ENCODE data around the gene ENPP6. TPM values are rescaled to one million over a fixed set of nuclear protein-coding genes. Genes with fewer than 3 reads are reported as not detected.

The ENPP6 gene
- total RNA-seq, result under 1 TPM in 1 of 4 donors, not detected in 3; 0.45 TPM

DNA sequence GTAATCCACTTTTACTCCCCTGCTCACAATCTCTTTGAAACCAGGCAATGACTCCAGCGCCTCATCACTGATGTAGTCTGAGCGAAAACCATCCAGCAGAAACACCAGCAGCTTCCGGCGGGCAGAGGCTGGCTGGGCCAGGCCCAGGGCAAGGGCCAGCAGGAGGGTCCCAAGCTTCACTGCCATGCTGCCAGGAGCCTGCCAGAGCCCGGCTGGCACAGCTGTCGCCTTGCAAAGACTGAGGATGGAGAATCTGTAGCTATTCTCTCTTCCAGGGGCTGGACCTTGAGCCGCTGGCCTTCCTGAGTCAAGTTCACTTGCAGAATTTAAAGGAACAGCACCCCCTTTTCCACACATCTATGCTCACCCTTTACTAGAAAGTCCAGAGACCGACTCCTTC lies at the start of gene ENPP6:
Gene ENPP6, minus strand, starts transcription at position 240 of the 400 bp plus-strand sequence. Its CDS starts 54 bp downstream, at position 186.
- TF ChIP-seq POLR2A (IDR thresholded peaks at IDR 0.05) (no peak), CTCF (IDR thresholded peaks at IDR 0.05) (no peak)
- intact Hi-C loops (cut with DNase I), result no loop called here
- DNase-seq, result no peak
- H3K27ac ChIP-seq, result no peak within 1 kb of the TSS
- H3K27me3 ChIP-seq, result no peaks in the 10 kb centered on the region
- no peaks in the 10 kb centered on the region for H3K9me3 ChIP-seq
- H3K4me1 ChIP-seq, result no peaks in the 10 kb centered on the region
- 83 to 84% methylated on average over 8 of the region's 8 CpGs for WGBS, 2 donors
- no peak within 1 kb of the TSS for H3K4me3 ChIP-seq (replicated peaks in 1 of 3)
- no peaks in the 10 kb centered on the region for H3K36me3 ChIP-seq

DNA sequence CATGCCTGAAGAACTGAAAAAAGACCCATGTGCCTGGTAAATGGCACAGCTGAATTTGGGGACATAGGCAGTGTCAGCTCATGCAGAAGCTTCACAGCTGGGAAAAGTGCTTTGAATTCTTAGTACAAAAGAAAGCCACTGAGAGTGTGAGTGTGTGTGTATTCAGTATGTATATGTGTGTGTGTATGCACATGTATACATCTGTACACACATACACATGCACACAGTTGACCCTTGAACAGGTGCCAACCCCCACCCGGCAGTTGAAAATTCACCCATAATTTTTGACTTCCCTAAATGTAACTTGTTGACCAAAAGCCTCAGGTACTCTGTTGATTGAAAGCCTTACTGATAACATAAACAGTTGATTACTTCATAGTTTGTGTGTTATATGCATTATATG lies 49.5 kb upstream of the ENPP6 start:
- intact Hi-C loops (cut with DNase I), result no loop called here
- H3K9me3 ChIP-seq, result no peaks in the 10 kb centered on the region
- H3K4me3 ChIP-seq (replicated peaks in 1 of 3), result no peak overlapping the region
- TF ChIP-seq CTCF (IDR thresholded peaks at IDR 0.05), result no peak
- TF ChIP-seq POLR2A (IDR thresholded peaks at IDR 0.05), result no peak
- H3K4me1 ChIP-seq, result no peaks in the 10 kb centered on the region
- no peaks in the 10 kb centered on the region for H3K36me3 ChIP-seq
- H3K27ac ChIP-seq, result no peak overlapping the region
- no peaks in the 10 kb centered on the region for H3K27me3 ChIP-seq
- WGBS, 2 donors, result 90 to 91% methylated on average over 1 of the region's 1 CpG
- no peak for DNase-seq

- H3K4me3 ChIP-seq (replicated peaks in 1 of 3), result no peak overlapping the region
- H3K4me1 ChIP-seq, result no peaks in the 10 kb centered on the region
- TF ChIP-seq CTCF (IDR thresholded peaks at IDR 0.05) (no peak), POLR2A (IDR thresholded peaks at IDR 0.05) (no peak)
- intact Hi-C loops (cut with DNase I), result no loop called here
- H3K36me3 ChIP-seq, result no peaks in the 10 kb centered on the region
- WGBS, 2 donors, result 70 to 77% methylated on average over 16 of the region's 16 CpGs
- H3K27me3 ChIP-seq, result no peaks in the 10 kb centered on the region
- DNase-seq, result no peak
- no peaks in the 10 kb centered on the region for H3K9me3 ChIP-seq
- no peak overlapping the region for H3K27ac ChIP-seq
These were observed 48.1 kb upstream of the ENPP6 start for GRCh38 chr4:184265546-184266351.

DNA sequence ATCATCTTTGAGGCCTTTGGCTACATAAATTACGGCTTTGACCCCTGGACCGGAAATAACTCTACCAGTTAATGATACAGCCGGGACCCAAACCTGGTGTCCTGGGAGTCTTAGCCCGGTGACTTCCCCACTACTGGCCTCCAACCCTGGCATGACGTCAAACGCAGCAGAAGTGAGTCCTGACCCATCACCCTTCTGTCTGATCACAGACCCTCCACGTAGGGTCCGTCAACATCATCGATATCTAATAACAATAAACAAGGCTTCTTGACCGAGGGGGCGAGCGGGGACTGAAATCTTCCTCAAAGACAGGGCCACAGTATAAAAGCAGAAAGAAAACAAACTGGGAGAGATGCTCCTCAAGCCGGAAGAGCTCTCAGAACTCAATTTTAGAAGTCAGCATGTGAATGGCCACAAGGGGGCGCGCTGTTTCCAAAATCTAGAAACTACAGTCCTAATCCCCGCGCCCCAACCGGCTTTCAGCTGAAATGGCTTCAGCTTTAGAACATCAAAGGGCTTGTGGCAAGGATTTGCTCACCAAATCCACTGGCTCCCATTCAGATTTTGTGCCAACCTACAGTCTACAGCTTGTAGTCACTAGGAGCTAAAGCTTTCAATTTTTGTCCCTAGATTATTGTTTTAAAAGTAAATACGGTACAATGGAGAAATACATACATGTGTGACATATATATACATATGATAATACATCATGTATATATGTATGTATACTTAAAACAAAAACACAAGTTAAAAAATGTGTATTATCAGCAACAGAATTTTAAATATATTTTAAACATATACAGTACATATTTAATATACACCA lies 46.4 kb upstream of the ENPP6 start:
- WGBS, 2 donors, result 21 to 27% methylated on average over 17 to 19 of the region's 19 CpGs
- intact Hi-C loops (cut with DNase I), result loop anchor here (5.0 kb wide), 1 partner anchor 273 kb away; no protein-coding TSS in a partner anchor
- Histone ChIP-seq H3K36me3 (no peaks in the 10 kb centered on the region), H3K27ac (no peak overlapping the region), H3K27me3 (no peaks in the 10 kb centered on the region), H3K4me3 (replicated peaks in 1 of 3) (no peak overlapping the region), H3K9me3 (no peaks in the 10 kb centered on the region), H3K4me1 (no peaks in the 10 kb centered on the region)
- DNase-seq, result peak; percentile 94 to 98
- TF ChIP-seq CTCF (IDR thresholded peaks at IDR 0.05), result peak; percentile 77 to 93 (median 84)
- TF ChIP-seq POLR2A (IDR thresholded peaks at IDR 0.05), result no peak
